ENCODE results near the gene FBXO4.

The FBXO4 gene

DNA sequence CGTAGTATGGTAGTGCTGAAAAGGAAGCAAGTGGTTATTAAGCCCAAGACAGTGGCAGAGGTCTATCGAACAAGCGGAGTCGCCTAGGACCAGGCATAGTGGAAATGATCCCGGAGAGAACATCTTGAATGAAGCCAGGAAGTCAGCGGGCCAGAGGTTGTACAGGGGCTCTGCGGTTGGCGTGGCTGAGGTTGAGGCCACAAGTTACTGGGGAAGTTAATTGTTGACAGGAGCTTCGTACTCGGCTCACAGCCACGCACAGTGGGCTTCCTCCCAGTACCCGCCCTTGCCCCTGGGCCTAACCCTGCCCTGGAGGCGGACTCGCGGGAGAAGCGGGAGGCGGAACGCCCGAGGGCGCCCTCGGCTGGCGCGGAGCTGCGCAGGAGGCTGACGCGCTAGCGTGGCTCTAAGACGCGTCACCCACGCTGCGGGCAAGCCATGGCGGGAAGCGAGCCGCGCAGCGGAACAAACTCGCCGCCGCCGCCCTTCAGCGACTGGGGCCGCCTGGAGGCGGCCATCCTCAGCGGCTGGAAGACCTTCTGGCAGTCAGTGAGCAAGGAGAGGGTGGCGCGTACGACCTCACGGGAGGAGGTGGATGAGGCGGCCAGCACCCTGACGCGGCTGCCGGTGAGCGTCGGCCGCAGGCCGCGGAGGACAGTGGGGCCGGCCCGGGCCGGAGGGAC is at the start of gene FBXO4:
Gene FBXO4 (plus strand): TSS at position 410 of the 683 bp plus-strand sequence. CDS start 29 bp downstream, at position 439.
- peak; percentile 89 for DNase-seq

- no peak for DNase-seq
Measured at GRCh38 chr5:41876678-41877077, 48.4 kb upstream of the FBXO4 start.

DNA sequence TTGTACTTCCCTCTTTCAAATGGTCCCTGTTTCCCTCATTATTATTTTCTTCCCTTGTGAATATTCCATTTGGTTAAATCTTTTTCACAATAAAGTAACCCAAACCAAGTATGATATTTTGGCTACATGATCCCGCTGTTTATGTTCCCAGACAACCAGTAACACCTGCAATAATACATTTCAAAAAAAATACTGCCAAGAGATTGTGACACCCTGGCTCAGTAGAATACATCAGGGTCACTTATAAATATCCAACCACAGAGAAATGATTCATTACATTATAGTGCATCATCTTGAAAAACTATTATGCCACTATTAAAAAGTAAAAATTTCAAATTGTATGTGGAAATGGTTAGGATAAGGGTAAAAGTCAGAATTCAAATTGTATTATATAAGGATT is 47.7 kb upstream of the FBXO4 start:
- DNase-seq: no peak

- no peak for DNase-seq
Measured at GRCh38 chr5:41878173-41878572, 46.9 kb upstream of the FBXO4 start.

DNA sequence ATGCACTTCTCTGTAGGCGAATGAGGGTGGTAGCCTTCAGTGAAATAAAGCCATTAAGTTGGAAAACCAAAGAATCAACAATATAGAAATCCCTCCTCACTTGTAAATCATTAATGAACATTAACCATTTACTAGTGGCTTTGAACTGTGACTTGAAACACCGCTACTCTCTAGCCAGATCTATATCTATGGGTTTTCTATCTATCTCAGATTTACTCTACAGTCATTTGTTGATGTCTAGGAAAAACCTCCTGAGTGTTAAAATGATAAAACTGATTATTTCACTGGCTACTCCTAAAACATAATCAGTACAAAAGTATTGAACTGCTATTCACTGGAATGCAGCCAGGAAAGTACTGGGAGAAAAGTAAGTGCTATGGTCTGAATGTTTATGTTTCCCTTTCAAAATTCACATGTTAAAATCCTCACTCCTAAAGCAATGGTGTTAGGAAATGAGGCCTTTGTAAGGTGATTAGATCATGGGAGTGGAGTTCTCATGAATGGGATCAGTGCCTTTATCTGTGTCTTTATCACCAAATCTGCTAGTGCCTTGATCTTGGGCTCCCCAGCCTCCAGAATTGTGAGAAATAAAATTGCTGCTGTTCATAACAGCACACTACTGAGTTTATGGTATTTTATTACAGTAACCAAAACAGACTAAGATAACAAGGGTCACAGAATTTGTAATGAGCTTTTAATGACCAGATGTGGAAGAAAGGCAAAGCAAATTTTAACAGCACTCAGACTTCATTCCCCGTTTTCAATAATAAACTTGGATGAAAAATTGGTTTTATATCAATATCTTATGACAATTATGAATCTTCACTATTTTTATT is 46.2 kb upstream of the FBXO4 start:
- DNase-seq: no peak

GRCh38 chr5:41882765-41883164 is 42.3 kb upstream of the FBXO4 start:
- DNase-seq: no peak

DNA sequence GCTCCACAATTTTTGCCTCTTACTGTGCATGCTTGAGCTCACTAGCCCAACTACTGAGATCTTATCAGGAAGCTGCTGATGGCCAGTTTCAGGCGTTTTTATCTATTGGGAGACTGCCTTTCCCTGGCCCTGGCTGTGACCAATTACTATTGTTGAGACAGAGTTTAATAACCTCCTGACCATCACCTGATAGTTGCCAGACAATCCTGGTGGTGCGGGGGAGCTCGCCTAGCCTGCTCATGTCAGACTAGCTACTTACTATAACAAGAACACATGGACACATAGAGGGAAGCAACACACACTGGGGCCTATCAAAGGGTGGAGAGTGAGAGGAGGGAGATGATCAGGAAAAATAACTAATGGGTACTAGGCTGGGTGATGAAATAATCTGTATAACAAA is 41.8 kb upstream of the FBXO4 start:
- DNase-seq: no peak

- no peak for DNase-seq
Measured at GRCh38 chr5:41883936-41884335, 41.1 kb upstream of the FBXO4 start.

DNA sequence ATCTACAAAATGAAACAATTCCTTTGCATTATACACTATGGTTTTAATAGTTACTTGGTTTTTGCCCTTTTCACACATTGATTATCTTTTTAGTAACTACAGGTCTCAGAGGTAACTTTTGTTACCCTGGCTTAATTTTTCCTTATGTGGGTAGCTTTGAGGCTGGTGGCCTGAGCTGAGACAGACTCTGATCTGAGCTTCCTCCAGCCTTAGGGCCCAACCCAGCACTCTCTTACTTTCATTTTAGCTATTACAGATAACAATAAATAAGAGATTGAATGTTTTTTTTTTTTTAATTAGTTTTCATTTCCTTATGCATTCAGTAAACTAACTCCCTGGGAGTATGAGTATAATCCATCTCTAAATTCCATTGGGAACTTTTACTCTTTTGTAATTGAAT is 39.8 kb upstream of the FBXO4 start:
- no peak for DNase-seq

DNA sequence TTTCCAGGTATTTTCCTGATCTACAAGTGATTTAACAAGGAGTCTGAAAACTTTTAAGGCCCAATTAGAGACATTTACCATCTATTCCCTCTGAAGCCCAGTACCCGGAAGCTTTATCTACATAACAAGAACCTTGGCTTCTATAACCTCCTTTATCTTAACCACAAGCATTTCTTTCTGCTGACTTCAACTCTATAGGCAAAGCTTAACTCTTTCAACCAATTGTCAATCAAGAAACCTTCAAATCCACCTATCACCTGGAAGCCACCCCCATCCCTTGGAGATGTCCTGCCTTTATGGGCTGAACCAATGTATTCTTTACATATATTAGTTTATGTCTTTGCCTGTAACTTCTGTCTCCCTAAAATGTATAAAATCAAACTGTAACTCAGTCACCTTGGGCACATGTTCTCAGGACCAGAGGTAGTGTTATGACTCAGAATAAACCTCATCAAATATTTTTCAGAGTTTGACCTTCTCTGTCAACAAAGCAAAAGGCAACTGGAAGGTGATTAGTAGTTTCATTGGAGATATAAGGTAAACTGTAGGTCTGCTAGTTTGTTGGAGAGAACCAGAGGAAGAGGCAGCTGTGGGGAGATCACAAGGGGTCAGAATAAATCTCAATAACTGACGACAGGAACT is 33.9 kb upstream of the FBXO4 start:
- no peak for DNase-seq

DNA sequence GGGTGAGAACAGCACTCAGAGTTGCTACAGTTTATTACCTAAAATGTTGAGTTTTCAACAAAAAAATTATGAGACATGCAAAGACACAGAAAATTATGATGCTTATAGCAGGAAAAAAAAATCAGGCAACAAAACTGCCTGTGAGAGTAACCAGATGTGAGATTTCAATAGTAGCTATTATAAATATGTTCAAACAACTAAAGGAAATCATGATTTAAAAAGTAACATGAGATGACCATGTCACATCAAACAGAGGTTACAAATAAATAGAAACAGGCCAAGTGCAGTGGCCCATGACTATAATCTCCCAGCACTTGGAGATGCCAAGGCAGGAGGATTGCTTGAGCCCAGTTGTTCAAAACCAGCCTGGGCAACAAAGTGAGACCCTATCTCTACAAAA is 33.0 kb upstream of the FBXO4 start:
- DNase-seq: no peak

DNA sequence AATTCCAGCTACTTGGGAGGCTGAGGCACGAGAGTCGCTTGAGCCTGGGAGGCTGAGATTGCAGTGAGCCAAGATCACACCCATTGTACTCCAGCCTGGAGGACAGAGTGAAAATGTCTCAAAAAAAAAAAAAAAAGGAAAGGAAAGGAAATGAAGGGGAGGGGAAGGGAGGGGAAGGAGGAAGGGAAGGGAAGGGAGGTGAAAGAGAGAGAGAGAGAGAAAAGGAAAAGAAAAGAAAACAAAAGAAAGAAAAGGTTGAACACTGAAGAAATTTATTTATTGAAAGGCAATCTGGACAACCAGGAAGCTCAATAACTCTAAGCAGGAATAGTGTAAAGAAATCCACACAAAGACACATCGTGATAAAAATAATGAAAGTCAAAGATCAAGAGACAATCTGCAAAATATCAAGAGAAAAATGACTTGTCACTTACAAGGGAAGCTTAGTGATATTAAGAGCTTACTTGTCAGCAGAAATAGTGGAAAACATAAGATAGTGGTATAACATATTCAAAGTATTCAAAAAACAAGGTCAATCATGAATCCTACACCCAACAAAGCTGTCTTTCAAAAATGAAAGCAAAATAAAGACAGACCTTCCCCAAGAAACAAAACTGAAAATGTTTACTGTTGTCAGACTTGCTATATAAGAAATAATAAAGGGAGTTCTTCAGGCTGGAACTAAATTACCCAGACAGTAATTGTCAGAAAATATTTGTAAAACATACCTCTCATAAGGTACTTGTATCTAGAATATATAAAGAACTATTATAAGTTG is 31.8 kb upstream of the FBXO4 start:
- DNase-seq: no peak

GRCh38 chr5:41896230-41896629 is 28.9 kb upstream of the FBXO4 start:
- DNase-seq: no peak

GRCh38 chr5:41903382-41903891 is 21.6 kb upstream of the FBXO4 start:
- no peak for DNase-seq

GRCh38 chr5:41903892-41904799 is 20.9 kb upstream of the FBXO4 start, which contains the start of gene RIMOC1:
Gene RIMOC1 (plus strand): TSS chr5:41904344. CDS start chr5:41904368, 24 bp downstream.
- peak; percentile 98 for DNase-seq

DNA sequence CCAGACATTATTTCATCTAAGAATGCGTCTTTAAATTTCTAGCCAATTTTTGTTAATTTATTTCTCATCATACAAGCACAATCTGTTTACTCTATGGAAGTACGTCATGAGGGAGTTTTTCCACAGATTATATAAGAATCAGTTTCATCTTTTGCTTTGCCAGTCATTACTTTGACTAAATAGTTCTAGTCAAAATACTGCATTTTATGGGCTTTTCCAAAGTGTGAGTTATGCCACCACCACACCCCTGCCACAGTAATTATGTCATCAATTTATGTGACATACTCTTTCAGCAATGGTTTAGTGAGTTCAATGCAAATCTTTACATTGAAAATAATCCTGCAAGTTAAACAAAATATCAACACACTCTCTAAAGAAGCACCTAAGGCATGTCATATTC is 18.9 kb upstream of the FBXO4 start:
- DNase-seq: no peak

GRCh38 chr5:41908374-41909079 is 16.6 kb upstream of the FBXO4 start:
- no peak for DNase-seq

DNA sequence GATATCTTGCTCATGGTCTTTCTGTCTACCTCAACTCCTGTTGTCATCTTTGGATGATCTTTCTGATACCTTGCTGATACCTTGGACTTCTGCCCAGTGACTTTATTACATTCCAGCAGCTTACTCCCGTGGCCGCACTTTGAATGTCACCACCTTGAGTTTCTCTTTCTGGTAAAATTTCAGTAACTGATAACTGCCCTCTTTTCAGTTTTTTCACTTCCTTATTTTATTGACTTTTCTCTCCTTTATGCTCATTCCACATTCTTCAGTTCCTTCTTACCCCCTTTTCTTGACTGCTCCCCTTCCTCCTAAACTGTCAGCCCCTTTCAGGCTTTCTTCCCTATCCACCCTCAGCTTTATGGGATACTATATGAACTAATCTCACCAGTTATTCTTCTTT is 7.0 kb upstream of the FBXO4 start:
- no peak for DNase-seq

DNA sequence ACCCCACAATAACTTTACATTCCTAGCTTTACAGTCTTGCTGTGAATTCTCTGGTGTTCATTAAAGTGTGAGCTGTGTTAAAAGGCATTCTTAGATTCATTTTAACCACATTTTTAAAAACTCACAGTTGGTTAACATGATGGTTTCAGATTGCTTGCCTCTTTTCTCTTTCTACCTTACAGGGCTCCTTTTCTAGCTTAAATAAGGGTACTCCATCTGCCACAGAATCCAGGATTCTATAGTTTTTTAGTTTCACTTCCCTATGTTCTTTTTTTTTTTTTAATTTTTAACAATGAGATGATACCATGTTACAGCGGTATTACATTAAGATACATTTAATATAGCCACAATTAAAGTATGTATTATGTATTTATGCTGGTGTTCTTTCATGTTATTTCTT is 3.9 kb upstream of the FBXO4 start:
- DNase-seq: no peak

- no peak for DNase-seq
Measured at GRCh38 chr5:41921874-41922273, 3.2 kb upstream of the FBXO4 start.

DNA sequence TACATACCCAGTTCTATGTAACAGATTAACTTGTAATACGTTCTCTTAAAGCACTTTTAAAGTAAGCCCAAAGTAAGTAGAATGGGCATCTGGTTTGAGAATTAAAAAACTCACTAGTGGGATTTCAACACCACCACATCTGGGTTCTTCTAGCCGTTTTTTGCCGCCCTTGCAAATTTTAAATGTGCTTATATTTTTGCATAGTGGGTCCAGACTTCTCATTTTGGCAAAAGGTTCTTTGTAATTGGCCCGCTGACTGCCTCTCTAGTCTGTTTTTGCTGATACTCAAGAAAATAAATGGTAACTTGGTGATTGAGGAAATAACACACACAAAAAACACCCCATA is 582 bp upstream of the FBXO4 start:
- no peak for DNase-seq
